NCI-H526 treated with DMSO at 0.1 percent for 48 hours (cell line): ENCODE measurements around the gene UAP1L1.

Source experiments
- DNase-seq: peaks from one replicate; lab custom pipeline; 2025; lab: John Stamatoyannopoulos, UW

Gene UAP1L1

DNA sequence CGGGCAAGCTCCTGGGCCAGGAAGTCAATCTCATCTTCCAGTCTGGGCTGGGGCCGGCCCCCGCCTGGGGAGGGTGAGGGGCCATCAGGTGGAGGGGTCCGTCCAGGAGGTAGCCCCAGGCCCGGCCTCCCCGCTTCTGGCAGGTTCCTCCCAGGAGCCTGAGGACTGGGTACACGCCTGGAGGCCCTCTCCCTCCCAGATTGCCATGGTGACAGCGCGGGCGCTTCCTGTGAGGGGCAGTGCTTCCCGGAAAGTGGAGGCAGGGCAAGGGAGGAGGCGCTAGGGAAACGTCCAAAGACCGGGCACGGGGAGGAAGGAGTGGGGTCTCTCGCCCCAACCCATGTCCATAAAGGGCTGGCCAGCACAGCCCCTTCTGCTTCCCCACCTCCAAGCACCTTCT is 36.2 kb upstream of the UAP1L1 start:
- DNase-seq, result no peak

DNA sequence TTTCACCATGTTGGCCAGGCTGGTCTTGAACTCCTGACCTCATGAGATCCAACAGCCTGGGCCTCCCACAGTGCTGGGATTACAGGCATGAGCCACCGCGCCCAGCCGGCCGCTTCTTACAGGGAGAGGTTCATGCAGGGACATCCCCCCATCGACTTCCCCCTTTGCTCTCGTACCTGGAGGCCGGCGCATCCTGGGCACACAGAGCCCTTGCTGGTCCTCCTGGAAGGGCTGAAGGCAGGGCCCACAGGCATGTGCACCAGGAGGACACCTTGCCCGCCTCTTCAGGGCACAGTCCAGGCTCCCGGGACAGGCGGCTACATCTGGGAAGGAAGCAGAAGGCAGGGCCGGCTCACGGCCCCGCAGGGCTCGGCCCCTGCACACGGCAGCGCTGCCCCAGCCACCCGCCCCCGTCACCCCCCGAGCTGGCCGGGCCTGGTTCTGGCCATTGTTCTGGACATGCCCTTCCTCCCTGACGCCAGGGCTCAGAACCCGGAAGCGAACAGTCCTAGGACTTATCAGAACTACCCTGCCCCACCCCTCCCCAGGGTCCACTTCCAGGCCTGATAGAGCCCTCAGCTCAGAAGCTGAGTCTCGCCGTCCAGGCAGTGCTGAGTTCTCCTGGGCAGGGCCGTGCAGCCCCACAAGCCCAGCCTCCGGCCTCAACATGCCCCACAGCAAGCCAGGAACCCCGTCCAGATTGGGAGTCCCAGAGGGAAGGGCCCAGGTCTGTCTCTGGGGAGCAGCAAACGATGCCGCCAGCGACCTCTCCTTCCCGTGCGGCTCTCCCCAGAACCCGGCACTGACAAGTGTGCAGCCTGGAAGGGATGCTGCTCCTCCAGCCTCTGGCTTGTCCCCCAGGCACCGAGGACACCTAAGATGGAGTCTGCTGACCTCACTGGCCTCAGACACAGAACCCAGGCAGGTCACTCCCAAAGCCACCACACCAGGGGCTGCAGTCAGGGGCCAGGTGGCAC is 34.3 kb upstream of the UAP1L1 start:
- DNase-seq, result no peak

GRCh38 chr9:137044037-137044436 is 33.3 kb upstream of the UAP1L1 start:
- no peak for DNase-seq

GRCh38 chr9:137044502-137045177 is 32.7 kb upstream of the UAP1L1 start:
- DNase-seq, result no peak

GRCh38 chr9:137045294-137046087 is 31.8 kb upstream of the UAP1L1 start:
- DNase-seq, result no peak

DNA sequence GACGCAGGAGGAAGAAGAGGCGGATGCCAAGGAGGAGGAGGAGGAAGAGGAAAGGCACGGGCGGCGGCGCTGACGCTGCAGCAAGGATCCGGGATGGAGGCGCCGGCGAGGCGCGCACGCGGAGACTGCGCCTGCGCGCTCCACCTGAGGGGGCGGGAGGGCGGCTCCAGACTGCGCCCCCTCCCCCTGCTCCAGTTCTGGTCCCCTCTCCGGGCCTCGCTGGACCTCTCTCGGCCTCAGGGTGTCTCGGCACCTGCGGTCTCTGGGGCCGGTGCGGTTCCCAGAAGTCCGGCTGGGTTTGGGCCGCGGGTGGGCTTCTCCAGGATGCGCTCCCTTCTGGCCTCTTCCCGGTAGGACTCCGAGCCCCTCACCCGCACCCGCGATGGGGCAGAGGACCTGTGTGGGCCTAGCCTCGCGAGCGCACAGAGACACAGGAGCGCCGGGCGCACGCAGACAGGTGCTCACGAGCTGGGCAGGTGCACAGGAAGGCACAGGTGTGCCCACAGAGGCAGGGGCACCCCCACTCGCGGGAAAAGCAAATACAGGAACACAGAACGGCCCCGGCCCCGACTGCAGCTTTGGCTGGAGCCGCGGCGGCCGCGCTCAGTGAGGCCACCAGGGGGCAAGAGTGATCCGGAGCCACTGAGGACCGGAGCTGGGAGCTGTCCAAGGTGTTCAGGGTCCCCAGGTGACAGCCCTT is 31.1 kb upstream of the UAP1L1 start, which contains the start of gene NPDC1:
TSS of gene NPDC1 (minus strand) at position 90 of the 700 bp plus-strand sequence. CDS start 188 bp downstream, outside the sequence.
- DNase-seq, result peak; percentile 58

- no peak for DNase-seq
Measured at GRCh38 chr9:137048655-137049543, 28.4 kb upstream of the UAP1L1 start.

DNA sequence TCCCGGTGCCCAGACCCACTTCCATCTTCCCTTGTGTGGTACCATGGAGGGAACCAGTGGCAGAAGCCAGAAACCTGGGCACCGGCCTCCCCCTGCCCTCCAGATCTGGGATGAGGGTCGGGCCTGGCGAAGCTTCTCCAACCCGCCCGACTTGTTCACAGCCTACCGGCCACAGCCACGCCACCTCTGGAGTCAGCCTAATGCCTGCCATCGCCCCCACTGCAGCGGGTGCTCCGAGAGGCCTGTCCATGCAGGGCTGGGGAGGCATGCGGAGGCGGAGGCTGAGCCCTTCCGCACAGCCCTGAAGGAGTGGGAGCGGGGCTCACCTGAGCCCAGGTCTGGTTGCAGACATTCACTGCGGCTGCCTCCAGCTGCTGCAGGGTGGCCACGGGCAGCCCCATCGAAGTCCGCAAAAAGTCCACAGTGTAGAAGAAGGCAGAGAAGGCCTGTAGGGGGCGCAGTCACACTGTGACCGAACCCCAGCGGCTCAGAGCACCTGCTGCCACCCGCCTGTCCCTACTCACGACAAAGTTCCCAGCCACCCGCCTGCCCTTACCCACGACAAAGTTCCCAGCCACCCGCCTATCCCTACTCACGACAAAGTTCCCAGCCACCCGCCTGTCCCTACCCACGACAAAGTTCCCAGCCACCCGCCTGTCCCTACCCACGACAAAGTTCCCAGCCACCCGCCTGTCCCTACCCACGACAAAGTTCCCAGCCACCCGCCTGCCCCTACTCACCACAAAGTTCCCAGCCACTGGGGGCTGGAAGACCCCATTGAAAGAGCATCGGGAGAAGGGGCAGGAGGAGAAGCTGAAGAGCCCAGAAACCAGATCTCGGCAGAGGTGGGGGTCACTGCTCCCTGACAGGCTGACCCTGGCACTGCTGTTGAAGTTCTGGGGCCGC is 27.5 kb upstream of the UAP1L1 start:
- DNase-seq, result no peak

- no peak for DNase-seq
Measured at GRCh38 chr9:137050570-137050969, 26.7 kb upstream of the UAP1L1 start.

DNA sequence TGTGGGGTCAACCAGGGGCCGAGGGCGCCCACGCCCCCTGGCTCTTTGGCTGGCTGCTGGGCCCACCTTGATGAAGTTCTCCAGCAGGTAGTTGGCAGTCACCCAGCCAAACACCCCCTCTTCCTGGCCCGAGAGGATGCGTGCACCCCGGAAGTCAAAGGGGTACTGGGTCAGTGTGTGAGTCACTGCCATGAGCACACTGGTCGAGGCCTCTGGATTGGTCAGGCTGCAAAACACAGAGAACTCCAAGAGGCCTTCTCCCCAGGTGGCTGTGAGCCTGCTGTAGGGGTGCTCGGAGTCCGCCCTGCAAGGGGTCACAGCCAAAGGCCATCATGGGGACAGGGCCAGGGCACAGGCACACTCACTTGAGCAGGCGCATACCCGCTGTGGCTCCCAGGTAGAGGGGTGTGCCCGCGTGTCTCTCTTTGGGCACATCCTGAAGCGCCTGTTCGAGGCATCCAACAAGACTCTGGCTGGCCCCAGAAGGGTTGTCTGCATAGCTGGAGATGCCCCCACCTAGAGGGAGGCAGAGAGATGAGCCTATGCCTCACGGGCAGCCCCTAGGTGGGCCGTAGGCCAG is 26.1 kb upstream of the UAP1L1 start:
- DNase-seq, result no peak

DNA sequence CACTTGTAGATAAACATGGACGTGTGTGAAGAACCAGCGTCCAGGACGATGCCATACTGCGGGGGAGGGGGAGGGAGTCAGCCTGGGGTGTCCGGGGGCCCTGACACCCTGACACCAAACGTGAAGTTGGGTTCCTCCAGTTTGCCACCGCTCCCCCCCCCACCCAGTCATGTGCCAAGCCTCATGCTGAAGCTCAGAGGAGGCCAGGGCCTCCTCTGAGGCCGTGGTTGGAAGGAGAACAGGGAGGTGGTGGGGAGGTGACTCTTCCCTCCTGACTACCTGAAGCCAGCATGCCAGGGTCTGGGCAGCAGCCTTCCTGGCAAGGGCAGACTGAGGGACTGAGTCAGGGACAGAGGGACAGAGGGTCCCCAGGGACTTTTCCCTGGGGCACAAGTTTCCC is 25.0 kb upstream of the UAP1L1 start:
- DNase-seq, result no peak

GRCh38 chr9:137052998-137053943 is 24.0 kb upstream of the UAP1L1 start:
- DNase-seq, result no peak

- no peak for DNase-seq
Measured at GRCh38 chr9:137053944-137054931, 23.1 kb upstream of the UAP1L1 start, which contains the start of gene ENTPD2. TSS of gene ENTPD2 (minus strand) at chr9:137054061. CDS start at chr9:137053997, 64 bp downstream.

GRCh38 chr9:137054932-137055384 is 22.4 kb upstream of the UAP1L1 start:
- no peak for DNase-seq

- DNase-seq, result no peak
Measured at GRCh38 chr9:137055385-137056364, 21.6 kb upstream of the UAP1L1 start.
